Ishikawa (cell line): Measurements from ENCODE around the gene GLIS1.

Source experiments
- CEBPB ChIP-seq: IDR thresholded peaks from 2 replicates; pipeline ENCODE4 v1.6.1; 2012
- CREB1 ChIP-seq: IDR thresholded peaks from 2 replicates; pipeline ENCODE4 v1.6.1; 2012; ENCODE audit warnings: low read depth
- EGR1 ChIP-seq: IDR thresholded peaks from 2 replicates; pipeline ENCODE4 v1.6.1; 2012
- EP300 ChIP-seq: IDR thresholded peaks from 2 replicates; pipeline ENCODE4 v1.6.1; 2012; ENCODE audit warnings: borderline replicate concordance
- FOXM1 ChIP-seq: IDR thresholded peaks from 2 replicates; pipeline ENCODE4 v1.6.1; 2012; ENCODE audit warnings: low read depth, borderline replicate concordance
- MAX ChIP-seq: IDR thresholded peaks from 2 replicates; pipeline ENCODE4 v1.6.1; 2012
- NFIC ChIP-seq: IDR thresholded peaks from 2 replicates; pipeline ENCODE4 v1.6.1; 2012
- RAD21 ChIP-seq: IDR thresholded peaks from 2 replicates; pipeline ENCODE4 v1.6.1; 2012; ENCODE audit warnings: low read depth
- REST ChIP-seq: IDR thresholded peaks from 2 replicates; pipeline ENCODE4 v1.6.1; 2012; ENCODE audit warnings: low read depth, mild to moderate bottlenecking
- TAF1 ChIP-seq: IDR thresholded peaks from 2 replicates; pipeline ENCODE4 v1.6.1; 2012; ENCODE audit warnings: low read depth, mild to moderate bottlenecking
- TCF12 ChIP-seq: IDR thresholded peaks from 2 replicates; pipeline ENCODE4 v1.6.1; 2012; ENCODE audit warnings: low read depth
- TEAD4 ChIP-seq: IDR thresholded peaks from 2 replicates; pipeline ENCODE4 v1.6.1; 2012
- USF1 ChIP-seq: IDR thresholded peaks from 2 replicates; pipeline ENCODE4 v1.6.1; 2012
- YY1 ChIP-seq: IDR thresholded peaks from 2 replicates; pipeline ENCODE4 v1.6.1; 2012; ENCODE audit warnings: low read depth
- ZBTB7A ChIP-seq: IDR thresholded peaks from 2 replicates; pipeline ENCODE4 v1.6.1; 2012; ENCODE audit warnings: low read depth

The GLIS1 gene

GRCh38 chr1:53653200-53653575 lies 85.8 kb downstream of the GLIS1 start:
- no peak for TF ChIP-seq YY1
- no peak for TF ChIP-seq FOXM1
- no peak for TF ChIP-seq REST
- no peak for TF ChIP-seq ZBTB7A
- TF ChIP-seq RAD21, result no peak
- no peak for TF ChIP-seq USF1
- TF ChIP-seq EGR1, result no peak
- TF ChIP-seq TAF1, result no peak
- no peak for TF ChIP-seq CEBPB
- TF ChIP-seq TEAD4, result no peak
- TF ChIP-seq TCF12, result no peak
- TF ChIP-seq EP300, result no peak
- TF ChIP-seq CREB1, result no peak
- TF ChIP-seq MAX, result no peak
- no peak for TF ChIP-seq NFIC

GRCh38 chr1:53652441-53653199 lies 86.3 kb downstream of the GLIS1 start:
- TF ChIP-seq YY1 (no peak), TCF12 (no peak), EGR1 (no peak), TAF1 (no peak), CREB1 (no peak), RAD21 (no peak)

- no peak for TF ChIP-seq ZBTB7A
- TF ChIP-seq MAX, result no peak
- TF ChIP-seq YY1, result no peak
- no peak for TF ChIP-seq REST
- no peak for TF ChIP-seq TAF1
- TF ChIP-seq CEBPB, result no peak
- no peak for TF ChIP-seq EGR1
- no peak for TF ChIP-seq CREB1
- no peak for TF ChIP-seq EP300
- TF ChIP-seq TEAD4, result no peak
- no peak for TF ChIP-seq FOXM1
- no peak for TF ChIP-seq NFIC
- no peak for TF ChIP-seq TCF12
- no peak for TF ChIP-seq USF1
- TF ChIP-seq RAD21, result no peak
These were observed 87.6 kb downstream of the GLIS1 start for GRCh38 chr1:53651356-53651755.

GRCh38 chr1:53648516-53648915 lies 90.4 kb downstream of the GLIS1 start:
- TF ChIP-seq MAX (no peak), CREB1 (no peak), CEBPB (no peak), NFIC (no peak), TCF12 (no peak), ZBTB7A (no peak), TAF1 (no peak), RAD21 (no peak), USF1 (no peak), EGR1 (no peak), TEAD4 (no peak), REST (no peak)
